GM15510 (cell line): ENCODE results near the gene STAM2.

ENCODE experiments used
- POLR2A ChIP-seq: IDR thresholded peaks from 3 replicates; pipeline ENCODE4 v1.6.1; 2011; ENCODE audit warnings: borderline replicate concordance; ENCODE audit not compliant: insufficient read length; ENCODE audit errors: extremely low read depth

The STAM2 gene

GRCh38 chr2:152115952-152116351 is 59.6 kb downstream of the STAM2 start:
- TF ChIP-seq POLR2A: no peak

GRCh38 chr2:152114366-152114765 is 61.2 kb downstream of the STAM2 start:
- no peak for TF ChIP-seq POLR2A

GRCh38 chr2:152106464-152106863 is 69.1 kb downstream of the STAM2 start:
- no peak for TF ChIP-seq POLR2A

- TF ChIP-seq POLR2A: no peak
Measured at GRCh38 chr2:152103271-152103670, 72.3 kb downstream of the STAM2 start.

GRCh38 chr2:152100961-152101360 is 74.6 kb downstream of the STAM2 start:
- TF ChIP-seq POLR2A: no peak

GRCh38 chr2:152099367-152100050 is 76.1 kb downstream of the STAM2 start:
- TF ChIP-seq POLR2A: no peak

- TF ChIP-seq POLR2A: no peak
Measured at GRCh38 chr2:152098496-152099366, 76.8 kb downstream of the STAM2 start, which contains the start of gene CACNB4. Gene CACNB4 (minus strand): TSS chr2:152099044.

GRCh38 chr2:152097801-152098495 is 77.6 kb downstream of the STAM2 start:
- no peak for TF ChIP-seq POLR2A

GRCh38 chr2:152097290-152097800 is 78.2 kb downstream of the STAM2 start:
- no peak for TF ChIP-seq POLR2A

- no peak for TF ChIP-seq POLR2A
Measured at GRCh38 chr2:152095146-152095545, 80.4 kb downstream of the STAM2 start.

- no peak for TF ChIP-seq POLR2A
Measured at GRCh38 chr2:152094014-152094413, 81.5 kb downstream of the STAM2 start.

- TF ChIP-seq POLR2A: no peak
Measured at GRCh38 chr2:152093464-152093863, 82.1 kb downstream of the STAM2 start.

- no peak for TF ChIP-seq POLR2A
Measured at GRCh38 chr2:152092095-152092494, 83.5 kb downstream of the STAM2 start.

- no peak for TF ChIP-seq POLR2A
Measured at GRCh38 chr2:152089238-152089637, 86.3 kb downstream of the STAM2 start.

GRCh38 chr2:152088006-152088405 is 87.6 kb downstream of the STAM2 start:
- no peak for TF ChIP-seq POLR2A
